ENCODE measurements around the gene SIRPB1. TPM values are rescaled to one million over a fixed set of nuclear protein-coding genes. Genes with fewer than 3 reads are reported as not detected.

The SIRPB1 gene
- polyA plus RNA-seq, 1 donor (not counting 4 experiments of a cell fraction or from before 2014, with no cell fraction given), result not detected

GRCh38 chr20:1663917-1664316, 44.1 kb upstream of the SIRPB1 start:
- Histone ChIP-seq H3K79me2 (ENCODE audit: control insufficient read depth, insufficient read depth, low read length) (no peaks in the 10 kb centered on the region), H2AFZ (ENCODE audit: control insufficient read depth, low read length) (peak overlapping the region; percentile 5), H3K4me2 (ENCODE audit: control insufficient read depth, extremely low read depth, insufficient read depth, low read depth, low read length) (no peak overlapping the region), H3K9me3 (ENCODE audit: control insufficient read depth, low read depth, low read length) (no peaks in the 10 kb centered on the region), H3K27ac (ENCODE audit: control insufficient read depth, insufficient read depth, low read length) (no peak overlapping the region), H3K4me3 (ENCODE audit: control insufficient read depth in 2 of 3, extremely low read depth in 1 of 3, insufficient read depth in 2 of 3, low read depth in 1 of 3, low read length in 3 of 3) (no peak overlapping the region), H3K9ac (ENCODE audit: control insufficient read depth, extremely low read depth, insufficient read depth, low read length) (no peak overlapping the region), H3K9me1 (ENCODE audit: control insufficient read depth, extremely low read depth, insufficient read depth, low read length) (no peaks in the 10 kb centered on the region), H3K27me3 (ENCODE audit: control insufficient read depth, extremely low read depth, insufficient read depth, low read length) (no peaks in the 10 kb centered on the region), H3K36me3 (ENCODE audit: control insufficient read depth in 2 of 2, extremely low read depth in 1 of 2, insufficient read depth in 2 of 2, low read length in 2 of 2) (no peaks in the 10 kb centered on the region), H3K4me1 (ENCODE audit: control insufficient read depth, extremely low read depth, insufficient read depth, low read length) (peaks cover 7% of the 10 kb centered on the region), H4K20me1 (ENCODE audit: control insufficient read depth, extremely low read depth, insufficient read depth, low read length) (no peaks in the 10 kb centered on the region)
- peak; percentile 11 for DNase-seq (ENCODE audit: low read depth, low spot score)
- FAIRE-seq, result peak; percentile 62
- dilution Hi-C loops (cut with MboI; ENCODE audit: extremely low pct_ligation_motif_present, low sequenced_read_pairs), result no loop called here
- TF ChIP-seq, protein P1, sequence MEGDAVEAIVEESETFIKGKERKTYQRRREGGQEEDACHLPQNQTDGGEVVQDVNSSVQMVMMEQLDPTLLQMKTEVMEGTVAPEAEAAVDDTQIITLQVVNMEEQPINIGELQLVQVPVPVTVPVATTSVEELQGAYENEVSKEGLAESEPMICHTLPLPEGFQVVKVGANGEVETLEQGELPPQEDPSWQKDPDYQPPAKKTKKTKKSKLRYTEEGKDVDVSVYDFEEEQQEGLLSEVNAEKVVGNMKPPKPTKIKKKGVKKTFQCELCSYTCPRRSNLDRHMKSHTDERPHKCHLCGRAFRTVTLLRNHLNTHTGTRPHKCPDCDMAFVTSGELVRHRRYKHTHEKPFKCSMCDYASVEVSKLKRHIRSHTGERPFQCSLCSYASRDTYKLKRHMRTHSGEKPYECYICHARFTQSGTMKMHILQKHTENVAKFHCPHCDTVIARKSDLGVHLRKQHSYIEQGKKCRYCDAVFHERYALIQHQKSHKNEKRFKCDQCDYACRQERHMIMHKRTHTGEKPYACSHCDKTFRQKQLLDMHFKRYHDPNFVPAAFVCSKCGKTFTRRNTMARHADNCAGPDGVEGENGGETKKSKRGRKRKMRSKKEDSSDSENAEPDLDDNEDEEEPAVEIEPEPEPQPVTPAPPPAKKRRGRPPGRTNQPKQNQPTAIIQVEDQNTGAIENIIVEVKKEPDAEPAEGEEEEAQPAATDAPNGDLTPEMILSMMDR (optimal IDR thresholded peaks at IDR 0.05 in 1 of 3, IDR thresholded peaks at IDR 0.05 in 1 of 3, conservative IDR thresholded peaks at IDR 0.05 in 1 of 3; ENCODE audit: extremely low read depth in 1 of 3, insufficient read depth in 2 of 3, low read length in 3 of 3), result no peak
- no peak for TF ChIP-seq EZH2 (IDR thresholded peaks at IDR 0.05; ENCODE audit: low read length)

- DNase-seq (ENCODE audit: low read depth, low spot score) (no peak), FAIRE-seq (no peak)
- peaks cover 7% of the 10 kb centered on the region for H3K4me1 ChIP-seq (ENCODE audit: control insufficient read depth, extremely low read depth, insufficient read depth, low read length)
- dilution Hi-C loops (cut with MboI; ENCODE audit: extremely low pct_ligation_motif_present, low sequenced_read_pairs), result no loop called here
- no peaks in the 10 kb centered on the region for H4K20me1 ChIP-seq (ENCODE audit: control insufficient read depth, extremely low read depth, insufficient read depth, low read length)
- no peak for TF ChIP-seq EZH2 (IDR thresholded peaks at IDR 0.05; ENCODE audit: low read length)
- TF ChIP-seq, protein P1 (optimal IDR thresholded peaks at IDR 0.05 in 1 of 3, IDR thresholded peaks at IDR 0.05 in 1 of 3, conservative IDR thresholded peaks at IDR 0.05 in 1 of 3; ENCODE audit: extremely low read depth in 1 of 3, insufficient read depth in 2 of 3, low read length in 3 of 3), result no peak
- no peaks in the 10 kb centered on the region for H3K27me3 ChIP-seq (ENCODE audit: control insufficient read depth, extremely low read depth, insufficient read depth, low read length)
- H3K4me2 ChIP-seq (ENCODE audit: control insufficient read depth, extremely low read depth, insufficient read depth, low read depth, low read length), result no peak overlapping the region
- H3K9me1 ChIP-seq (ENCODE audit: control insufficient read depth, extremely low read depth, insufficient read depth, low read length), result no peaks in the 10 kb centered on the region
- no peak overlapping the region for H2AFZ ChIP-seq (ENCODE audit: control insufficient read depth, low read length)
- no peak overlapping the region for H3K27ac ChIP-seq (ENCODE audit: control insufficient read depth, insufficient read depth, low read length)
- no peak overlapping the region for H3K9ac ChIP-seq (ENCODE audit: control insufficient read depth, extremely low read depth, insufficient read depth, low read length)
- no peaks in the 10 kb centered on the region for H3K36me3 ChIP-seq (ENCODE audit: control insufficient read depth in 2 of 2, extremely low read depth in 1 of 2, insufficient read depth in 2 of 2, low read length in 2 of 2)
- no peaks in the 10 kb centered on the region for H3K9me3 ChIP-seq (ENCODE audit: control insufficient read depth, low read depth, low read length)
- H3K4me3 ChIP-seq (ENCODE audit: control insufficient read depth in 2 of 3, extremely low read depth in 1 of 3, insufficient read depth in 2 of 3, low read depth in 1 of 3, low read length in 3 of 3), result no peak overlapping the region
- no peaks in the 10 kb centered on the region for H3K79me2 ChIP-seq (ENCODE audit: control insufficient read depth, insufficient read depth, low read length)
Observed at GRCh38 chr20:1661542-1662299, 41.9 kb upstream of the SIRPB1 start.

Data from keratinocyte (primary cell).